Smooth muscle cell (in vitro differentiated cells): ENCODE data around the gene GDAP1L1. TPM values are rescaled to one million over a fixed set of nuclear protein-coding genes. Genes with fewer than 3 reads are reported as not detected.

Source experiments
- DNase-seq: peaks from one replicate; lab custom pipeline; 2025; ENCODE audit not compliant: unreplicated experiment; lab: John Stamatoyannopoulos, UW
- H2AFZ ChIP-seq: fragments of 200-600 bp; sonication (generic); 2 replicates; pipeline ENCODE4 v1.6.0; 2016; ENCODE audit warnings: antibody characterized with exemption, low read depth, mild to moderate bottlenecking
- H3F3A ChIP-seq: fragments of 200-600 bp; sonication (generic); 2 replicates; pipeline ENCODE4 v1.6.0; 2017; ENCODE audit warnings: antibody characterized with exemption, low read depth
- H3K27ac ChIP-seq: fragments of 200-600 bp; sonication (generic); 2 replicates; pipeline ENCODE4 v1.5.1; 2016; ENCODE audit warnings: low read depth, mild to moderate bottlenecking
- H3K27me3 ChIP-seq: fragments of 200-600 bp; sonication (generic); 2 replicates; pipeline ENCODE4 v1.6.1; 2016; ENCODE audit warnings: low read depth, mild to moderate bottlenecking
- H3K36me3 ChIP-seq: fragments of 200-600 bp; sonication (generic); 2 replicates; pipeline ENCODE4 v1.5.1; 2016; ENCODE audit warnings: low read depth
- H3K4me1 ChIP-seq: fragments of 200-600 bp; sonication (generic); 2 replicates; pipeline ENCODE4 v1.5.1; 2016; ENCODE audit warnings: low read depth
- H3K4me2 ChIP-seq: fragments of 200-600 bp; sonication (generic); 2 replicates; pipeline ENCODE4 v1.6.0; 2016; ENCODE audit warnings: mild to moderate bottlenecking
- H3K4me3 ChIP-seq: fragments of 200-600 bp; sonication (generic); 2 replicates; pipeline ENCODE4 v1.5.1; 2016; ENCODE audit warnings: mild to moderate bottlenecking
- H3K79me2 ChIP-seq: fragments of 200-600 bp; sonication (generic); 2 replicates; pipeline ENCODE4 v1.6.0; 2016; ENCODE audit warnings: low read depth, mild to moderate bottlenecking
- H3K9ac ChIP-seq: fragments of 200-600 bp; sonication (generic); 2 replicates; pipeline ENCODE4 v1.6.0; 2016; ENCODE audit warnings: low read depth
- H3K9me3 ChIP-seq: fragments of 200-600 bp; sonication (generic); replicated peaks from 2 replicates; pipeline ENCODE4 v1.5.1; 2016; ENCODE audit warnings: low read depth
- H4K20me1 ChIP-seq: fragments of 200-600 bp; sonication (generic); 2 replicates; pipeline ENCODE4 v1.6.0; 2016; ENCODE audit warnings: low read depth
- WGBS: methylation state at CpG from one replicate; pipeline ENCODE4 v1.1.7; 2016; ENCODE audit warnings: low lambda C conversion rate; 5-methylcytosine and 5-hydroxymethylcytosine counted together
- polyA plus RNA-seq: library from polyadenylated mRNA; unstranded; fragments of >200 nt; fragmentation: Nextera tagmentation; extraction: Ambion mirVana; gene quantifications from 2 replicates; pipeline ENCODE4 v1.2.1, GENCODE V29; 2016
- total RNA-seq: library from RNA; depleted of rRNA; stranded (reverse); fragments of >200 nt; gene quantifications from 2 replicates; pipeline ENCODE4 v1.2.3, GENCODE V29; 2014
- TF ChIP-seq, protein P1 (sequence below): fragments of 200-600 bp; sonication (generic); IDR thresholded peaks from 2 replicates; pipeline ENCODE4 v1.5.1; 2017; ENCODE audit warnings: borderline replicate concordance, mild to moderate bottlenecking, antibody characterized with exemption; ENCODE audit not compliant: insufficient read depth, poor library complexity, severe bottlenecking

The GDAP1L1 gene
- total and polyA plus RNA-seq, 2 experiments from 2014 or later: not detected

DNA sequence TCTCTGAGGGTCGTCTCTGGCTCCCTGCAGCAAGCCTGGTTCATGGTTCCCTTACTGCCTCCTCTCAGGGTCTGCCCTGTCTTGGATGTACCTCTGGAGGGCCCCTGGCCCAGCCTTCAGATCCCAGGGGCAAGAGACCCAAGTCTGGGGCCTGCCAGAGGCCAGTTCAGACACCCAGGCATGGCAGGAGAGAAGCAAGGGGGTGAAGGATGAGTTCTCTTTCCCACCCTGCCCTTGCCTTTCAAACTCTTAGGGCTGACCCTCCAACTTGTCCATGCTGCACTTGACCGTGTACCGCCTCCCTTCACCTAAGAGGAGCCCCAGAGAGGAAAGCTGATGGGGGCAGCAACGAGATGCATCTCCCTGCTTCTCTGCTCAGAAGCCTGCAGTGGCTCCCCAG is 4.2 kb downstream of the GDAP1L1 start:
- no peak overlapping the region for H3K9ac ChIP-seq
- H3F3A ChIP-seq: no peaks in the 10 kb centered on the region
- H3K36me3 ChIP-seq: no peaks in the 10 kb centered on the region

DNA sequence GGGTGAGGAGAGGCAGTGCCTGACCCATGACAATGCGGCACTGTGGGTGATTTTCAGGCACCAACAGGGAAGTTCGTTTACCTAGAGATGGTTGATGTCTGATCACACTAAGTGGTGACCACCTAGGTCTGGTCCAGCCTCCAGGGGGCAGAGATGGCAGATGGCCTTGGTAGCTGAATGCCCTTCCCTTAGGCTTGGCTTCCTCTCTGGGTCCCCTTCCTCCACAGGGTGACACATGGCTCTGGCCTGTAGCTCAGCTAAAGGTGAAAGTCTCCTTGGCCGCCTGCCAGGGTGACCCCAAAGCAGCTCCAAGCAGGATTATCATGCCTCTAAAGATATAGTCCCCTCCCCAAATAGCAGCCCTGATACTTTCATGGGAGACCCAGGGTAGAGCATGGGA is 6.4 kb downstream of the GDAP1L1 start:
- DNase-seq: no peak
- H3K4me1 ChIP-seq: no peaks in the 10 kb centered on the region
- no peaks in the 10 kb centered on the region for H3K79me2 ChIP-seq
- no peak overlapping the region for H3K4me3 ChIP-seq
- WGBS: 76% methylated on average over 3 of the region's 3 CpGs
- H3F3A ChIP-seq: no peaks in the 10 kb centered on the region
- no peak overlapping the region for H3K27ac ChIP-seq
- H2AFZ ChIP-seq: no peak overlapping the region
- no peak overlapping the region for H3K4me2 ChIP-seq
- TF ChIP-seq, protein P1, sequence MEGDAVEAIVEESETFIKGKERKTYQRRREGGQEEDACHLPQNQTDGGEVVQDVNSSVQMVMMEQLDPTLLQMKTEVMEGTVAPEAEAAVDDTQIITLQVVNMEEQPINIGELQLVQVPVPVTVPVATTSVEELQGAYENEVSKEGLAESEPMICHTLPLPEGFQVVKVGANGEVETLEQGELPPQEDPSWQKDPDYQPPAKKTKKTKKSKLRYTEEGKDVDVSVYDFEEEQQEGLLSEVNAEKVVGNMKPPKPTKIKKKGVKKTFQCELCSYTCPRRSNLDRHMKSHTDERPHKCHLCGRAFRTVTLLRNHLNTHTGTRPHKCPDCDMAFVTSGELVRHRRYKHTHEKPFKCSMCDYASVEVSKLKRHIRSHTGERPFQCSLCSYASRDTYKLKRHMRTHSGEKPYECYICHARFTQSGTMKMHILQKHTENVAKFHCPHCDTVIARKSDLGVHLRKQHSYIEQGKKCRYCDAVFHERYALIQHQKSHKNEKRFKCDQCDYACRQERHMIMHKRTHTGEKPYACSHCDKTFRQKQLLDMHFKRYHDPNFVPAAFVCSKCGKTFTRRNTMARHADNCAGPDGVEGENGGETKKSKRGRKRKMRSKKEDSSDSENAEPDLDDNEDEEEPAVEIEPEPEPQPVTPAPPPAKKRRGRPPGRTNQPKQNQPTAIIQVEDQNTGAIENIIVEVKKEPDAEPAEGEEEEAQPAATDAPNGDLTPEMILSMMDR: no peak
- no peaks in the 10 kb centered on the region for H3K36me3 ChIP-seq
- no peaks in the 10 kb centered on the region for H3K27me3 ChIP-seq
- no peak overlapping the region for H3K9ac ChIP-seq
- peaks cover 5% of the 10 kb centered on the region for H4K20me1 ChIP-seq
- H3K9me3 ChIP-seq: no peaks in the 10 kb centered on the region

More for the DNA sequence above, 4.2 kb downstream of the GDAP1L1 start:
- no peak overlapping the region for H2AFZ ChIP-seq
- no peaks in the 10 kb centered on the region for H3K9me3 ChIP-seq
- H3K27ac ChIP-seq: no peak overlapping the region
- TF ChIP-seq, protein P1: no peak
- peaks cover 2% of the 10 kb centered on the region for H3K4me1 ChIP-seq
- H3K4me3 ChIP-seq: no peak overlapping the region
- no peak for DNase-seq
- peaks cover 15% of the 10 kb centered on the region for H4K20me1 ChIP-seq
- H3K79me2 ChIP-seq: no peaks in the 10 kb centered on the region
- WGBS: 71% methylated on average over 4 of the region's 4 CpGs
- H3K4me2 ChIP-seq: no peak overlapping the region
- peaks cover 19% of the 10 kb centered on the region for H3K27me3 ChIP-seq

DNA sequence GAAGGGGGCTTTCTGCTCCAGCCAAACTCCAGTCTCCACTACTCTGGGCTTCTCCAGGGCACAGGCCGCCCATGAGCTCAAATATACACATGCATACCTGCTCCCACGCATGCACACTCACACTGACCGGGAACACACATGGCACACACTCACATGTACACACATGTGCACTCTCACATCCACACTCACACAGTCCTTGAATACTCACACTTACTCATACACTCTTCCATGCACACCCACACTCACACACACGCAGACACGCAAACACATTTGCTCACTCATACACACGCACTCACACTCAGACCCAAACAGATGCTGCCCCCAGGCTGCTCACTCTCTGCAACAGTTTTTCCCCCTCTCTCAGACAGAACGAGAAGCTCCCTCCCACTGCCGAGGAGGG is 7.0 kb downstream of the GDAP1L1 start:
- H2AFZ ChIP-seq: no peak overlapping the region
- no peaks in the 10 kb centered on the region for H3K27me3 ChIP-seq
- H3K4me3 ChIP-seq: no peak overlapping the region
- DNase-seq: no peak
- H3F3A ChIP-seq: no peaks in the 10 kb centered on the region
- no peak overlapping the region for H3K4me2 ChIP-seq
- no peaks in the 10 kb centered on the region for H3K79me2 ChIP-seq
- H3K9me3 ChIP-seq: no peaks in the 10 kb centered on the region
- no peaks in the 10 kb centered on the region for H4K20me1 ChIP-seq
- H3K36me3 ChIP-seq: no peaks in the 10 kb centered on the region
- H3K4me1 ChIP-seq: no peaks in the 10 kb centered on the region
- TF ChIP-seq, protein P1: no peak
- WGBS: 83% methylated on average over 8 of the region's 8 CpGs
- no peak overlapping the region for H3K27ac ChIP-seq
- no peak overlapping the region for H3K9ac ChIP-seq

DNA sequence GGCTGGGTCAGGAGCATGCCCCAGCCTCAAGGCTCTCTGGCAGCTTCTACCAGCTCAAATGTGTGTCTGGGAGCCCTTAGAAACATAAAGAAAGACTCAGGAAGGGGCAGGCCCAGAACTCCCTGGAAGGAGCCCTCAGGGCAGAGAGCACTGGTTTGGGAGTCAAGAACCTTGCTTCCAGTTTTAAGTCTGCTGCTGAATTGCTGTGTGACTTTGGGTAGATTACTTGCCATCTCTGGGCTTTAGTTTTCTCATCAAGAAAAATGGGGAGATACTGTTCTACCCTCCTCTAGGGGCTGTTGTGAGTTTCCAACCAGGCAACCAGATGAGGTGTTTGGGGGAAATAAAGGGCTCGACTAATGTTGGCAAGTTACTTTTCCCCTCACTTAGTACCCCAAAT is 8.8 kb downstream of the GDAP1L1 start:
- Histone ChIP-seq H3K9me3 (no peaks in the 10 kb centered on the region), H3K36me3 (no peaks in the 10 kb centered on the region), H2AFZ (no peak overlapping the region), H3K4me2 (no peak overlapping the region), H3K4me1 (no peaks in the 10 kb centered on the region), H3K27ac (no peak overlapping the region), H3F3A (no peaks in the 10 kb centered on the region), H4K20me1 (no peaks in the 10 kb centered on the region), H3K79me2 (no peaks in the 10 kb centered on the region), H3K27me3 (no peaks in the 10 kb centered on the region), H3K4me3 (no peak overlapping the region), H3K9ac (no peak overlapping the region)
- TF ChIP-seq, protein P1: no peak
- DNase-seq: no peak
- WGBS: 88% methylated on average over 1 of the region's 1 CpG
